H9 (cell line): ENCODE results near the gene ZNF784. TPM values are rescaled to one million over a fixed set of nuclear protein-coding genes. Genes with fewer than 3 reads are reported as not detected.
A peak's percentile ranks its signal among the peaks of the same experiment; 100 is the strongest.

Experiments
- DNase-seq: peaks from one replicate; pipeline ENCODE4 v3.0.0-alpha.2; 2017
- H2AFZ ChIP-seq: one replicate; pipeline ENCODE4 v1.6.1; 2013; ENCODE audit warnings: mild to moderate bottlenecking, low read length, control low read depth, moderate library complexity
- H2AK5ac ChIP-seq: 2 replicates; pipeline ENCODE4 v1.6.1; 2013; ENCODE audit warnings: low read length, control low read depth, mixed read lengths; ENCODE audit not compliant: insufficient read length
- H2BK120ac ChIP-seq: one replicate; pipeline ENCODE4 v1.6.1; 2013; ENCODE audit warnings: low read depth, mild to moderate bottlenecking, low read length, control low read depth, inconsistent platforms; ENCODE audit not compliant: poor library complexity, severe bottlenecking
- H2BK12ac ChIP-seq: 2 replicates; pipeline ENCODE4 v1.6.1; 2013; ENCODE audit warnings: low read length, control low read depth, mixed read lengths, low read depth; ENCODE audit not compliant: insufficient read length
- H2BK15ac ChIP-seq: 2 replicates; pipeline ENCODE4 v1.6.1; 2013; ENCODE audit warnings: low read depth, low read length, control low read depth
- H2BK20ac ChIP-seq: one replicate; pipeline ENCODE4 v1.6.1; 2013; ENCODE audit warnings: low read depth, mild to moderate bottlenecking, low read length, control low read depth, inconsistent platforms; ENCODE audit not compliant: poor library complexity, severe bottlenecking
- H2BK5ac ChIP-seq: 2 replicates; pipeline ENCODE4 v1.6.1; 2013; ENCODE audit warnings: low read length, control low read depth, mixed read lengths; ENCODE audit not compliant: insufficient read length
- H3K14ac ChIP-seq: 2 replicates; pipeline ENCODE4 v1.6.1; 2013; ENCODE audit warnings: low read length, control low read depth; ENCODE audit not compliant: insufficient read depth
- H3K18ac ChIP-seq: 2 replicates; pipeline ENCODE4 v1.6.1; 2013; ENCODE audit warnings: low read depth, mild to moderate bottlenecking, mixed read lengths, low read length, control low read depth; ENCODE audit not compliant: insufficient read length
- H3K23ac ChIP-seq: 2 replicates; pipeline ENCODE4 v1.6.1; 2013; ENCODE audit warnings: low read length, control low read depth, mixed read lengths, low read depth; ENCODE audit not compliant: insufficient read length
- H3K23me2 ChIP-seq: 2 replicates; pipeline ENCODE4 v1.6.1; 2013; ENCODE audit warnings: low read depth, mild to moderate bottlenecking, mixed read lengths, low read length, control low read depth; ENCODE audit not compliant: insufficient read length, poor library complexity, severe bottlenecking
- H3K27ac ChIP-seq: 2 replicates; pipeline ENCODE4 v1.5.1; 2013; ENCODE audit warnings: low read length, control low read depth, mixed read lengths, low read depth; ENCODE audit not compliant: insufficient read length
- H3K27me3 ChIP-seq: 2 replicates; pipeline ENCODE4 v1.6.1; 2013; ENCODE audit warnings: low read length, control low read depth, inconsistent platforms; ENCODE audit not compliant: insufficient read depth
- H3K4ac ChIP-seq: 2 replicates; pipeline ENCODE4 v1.6.1; 2013; ENCODE audit warnings: low read depth, mild to moderate bottlenecking, control low read depth, inconsistent platforms, low read length, moderate library complexity
- H3K4me1 ChIP-seq: 2 replicates; pipeline ENCODE4 v1.6.1; 2013; ENCODE audit warnings: low read length, control low read depth, inconsistent platforms; ENCODE audit not compliant: insufficient read depth
- H3K4me2 ChIP-seq: 2 replicates; pipeline ENCODE4 v1.6.1; 2013; ENCODE audit warnings: low read length, control low read depth, mixed read lengths; ENCODE audit not compliant: insufficient read length, insufficient read depth
- H3K56ac ChIP-seq: 2 replicates; pipeline ENCODE4 v1.6.1; 2013; ENCODE audit warnings: low read depth, mild to moderate bottlenecking, mixed read lengths, low read length, control low read depth; ENCODE audit not compliant: insufficient read length
- H3K79me1 ChIP-seq: 2 replicates; pipeline ENCODE4 v1.6.1; 2013; ENCODE audit warnings: low read depth, mild to moderate bottlenecking, moderate library complexity, low read length, control low read depth, inconsistent platforms; ENCODE audit not compliant: insufficient read depth, poor library complexity, severe bottlenecking
- H3K79me2 ChIP-seq: 2 replicates; pipeline ENCODE4 v1.6.1; 2013; ENCODE audit warnings: low read length, control low read depth, inconsistent platforms; ENCODE audit not compliant: insufficient read depth
- H3K9ac ChIP-seq: 2 replicates; pipeline ENCODE4 v1.6.1; 2013; ENCODE audit warnings: low read length, control low read depth, mixed read lengths; ENCODE audit not compliant: insufficient read length; ENCODE audit errors: extremely low read depth
- H3K9me3 ChIP-seq: one replicate; pipeline ENCODE4 v1.6.1; 2013; ENCODE audit warnings: low read depth, low read length, inconsistent platforms; ENCODE audit not compliant: control insufficient read depth
- H3T11ph ChIP-seq: one replicate; pipeline ENCODE4 v1.6.1; 2013; ENCODE audit warnings: mild to moderate bottlenecking, low read length, control low read depth, inconsistent platforms
- H4K20me1 ChIP-seq: one replicate; pipeline ENCODE4 v1.6.1; 2013; ENCODE audit not compliant: control insufficient read depth, insufficient read length, insufficient read depth
- H4K5ac ChIP-seq: 2 replicates; pipeline ENCODE4 v1.6.1; 2013; ENCODE audit warnings: low read depth, mild to moderate bottlenecking, mixed read lengths, low read length, control low read depth; ENCODE audit not compliant: insufficient read length
- H4K8ac ChIP-seq: replicated peaks from 2 replicates; pipeline ENCODE4 v1.6.1; 2013; ENCODE audit warnings: low read length, control low read depth, mixed read lengths, low read depth; ENCODE audit not compliant: insufficient read length
- H4K91ac ChIP-seq: 2 replicates; pipeline ENCODE4 v1.6.1; 2013; ENCODE audit warnings: low read depth, mild to moderate bottlenecking, moderate library complexity, mixed read lengths, low read length, control low read depth; ENCODE audit not compliant: insufficient read length
- H3K27ac Mint-ChIP-seq, 3 experiments: 2 replicates in 2 of 3; 3 replicates in 1 of 3; pipeline ENCODE4 v1.8.0; 2020 to 2021; ENCODE audit warnings: mixed read lengths in 3 of 3, mild to moderate bottlenecking in 1 of 3, moderate library complexity in 1 of 3
- H3K27me3 Mint-ChIP-seq: 2 replicates; pipeline ENCODE4 v1.8.0; 2021; ENCODE audit warnings: low read depth, mild to moderate bottlenecking, moderate library complexity, mixed read lengths
- H3K36me3 Mint-ChIP-seq, 3 experiments: 2 replicates in 2 of 3; 3 replicates in 1 of 3; pipeline ENCODE4 v1.8.0; 2020 to 2021; ENCODE audit warnings: low read depth in 3 of 3, mixed read lengths in 3 of 3; ENCODE audit not compliant: insufficient read depth in 1 of 3
- H3K4me1 Mint-ChIP-seq, 2 experiments: 2 replicates each; pipeline ENCODE4 v1.8.0; 2020; ENCODE audit warnings: mixed read lengths in 2 of 2
- H3K4me3 Mint-ChIP-seq, 2 experiments: 2 replicates in 1 of 2; 3 replicates in 1 of 2; pipeline ENCODE4 v1.8.0; 2020 to 2021; ENCODE audit warnings: mild to moderate bottlenecking in 2 of 2, mixed read lengths in 2 of 2, moderate library complexity in 1 of 2
- H3K9me3 Mint-ChIP-seq, 2 experiments: 2 replicates in 1 of 2; 3 replicates in 1 of 2; pipeline ENCODE4 v1.8.0; 2020; ENCODE audit warnings: mild to moderate bottlenecking in 2 of 2, mixed read lengths in 2 of 2, moderate library complexity in 1 of 2
- CTCF ChIP-seq: fragments of 200-600 bp; sonication (generic); conservative IDR thresholded peaks from 3 replicates; pipeline ENCODE4 v1.8.0; 2021; ENCODE audit warnings: antibody characterized with exemption, mild to moderate bottlenecking
- WGBS: extraction: QIAGEN DNeasy Blood & Tissue Kit; methylation state at CpG from one replicate; pipeline ENCODE4 v1.1.7; 2013; ENCODE audit warnings: missing lambda C conversion rate, low lambda C conversion rate, mixed read lengths; ENCODE audit not compliant: insufficient read length; ENCODE audit errors: extremely low coverage; 5-methylcytosine and 5-hydroxymethylcytosine counted together
- total RNA-seq: library from RNA; stranded (reverse); gene quantifications from 2 replicates; pipeline ENCODE4 v1.2.1, GENCODE V29; 2021

Gene ZNF784
- total RNA-seq, 1 experiment from 2014 or later, result 10.7 TPM

- Histone ChIP-seq H3K56ac (no peak within 1 kb of the TSS), H2BK15ac (no peak within 1 kb of the TSS), H4K91ac (no peak within 1 kb of the TSS), H3K23ac (no peak within 1 kb of the TSS), H3K79me1 (peaks cover 4% of the 10 kb centered on the region), H3K79me2 (peaks cover 8% of the 10 kb centered on the region; the same call in 1 of the 2 replicates), H3K9me3 (no peaks in the 10 kb centered on the region), H3K18ac (no peak within 1 kb of the TSS), H2BK120ac (no peak within 1 kb of the TSS), H2AFZ (no peak within 1 kb of the TSS), H4K8ac (no peak within 1 kb of the TSS), H2BK20ac (no peak within 1 kb of the TSS), H2BK12ac (no peak within 1 kb of the TSS), H3K23me2 (peaks cover 30% of the 10 kb centered on the region), H3K4ac (no peak within 1 kb of the TSS), H3K9ac (peak within 1 kb of the TSS; percentile 61), H3K4me1 (0 out of 2 replicates have a peak, but pooled peaks cover under 1% of the 10 kb centered on the region), H3K4me2 (peak within 1 kb of the TSS; percentile 73), H3K27ac (no peak within 1 kb of the TSS), H4K20me1 (no peaks in the 10 kb centered on the region), H2BK5ac (no peak within 1 kb of the TSS), H4K5ac (no peak within 1 kb of the TSS), H2AK5ac (no peak within 1 kb of the TSS), H3T11ph (no peak within 1 kb of the TSS), H3K14ac (peak within 1 kb of the TSS; percentile 46; the same call in 1 of the 2 replicates), H3K27me3 (no peaks in the 10 kb centered on the region)
- Mint-ChIP-seq H3K9me3 (peaks cover 0 to 4% of the 10 kb centered on the region in 2 experiments; a peak in 3 of 5 replicates), H3K4me3 (peak within 1 kb of the TSS; percentile 97), H3K4me1 (peaks cover 25 to 43% of the 10 kb centered on the region in 2 experiments), H3K27me3 (peaks cover 3% of the 10 kb centered on the region; the same call in 1 of the 2 replicates), H3K27ac (peak within 1 kb of the TSS; percentile 91 to 95 (median 94)), H3K36me3 (peaks cover 24 to 30% (median 30%) of the 10 kb centered on the region in 3 experiments)
- peak; percentile 75 for DNase-seq
- WGBS, result no CpG with 5 or more reads among the region's 89 CpGs
- TF ChIP-seq CTCF, result no peak
These were observed 16.4 kb upstream of the ZNF784 start, which contains the start of gene ZNF580 for GRCh38 chr19:55640577-55641425. Gene ZNF580 (plus strand): TSS chr19:55641002. CDS start chr19:55642509, 1,507 bp downstream.
